ENCODE data around the gene ORC3. TPM values are rescaled to one million over a fixed set of nuclear protein-coding genes. Genes with fewer than 3 reads are reported as not detected.

Gene ORC3
- total RNA-seq, 1 experiment from 2014 or later: 33.8 TPM

DNA sequence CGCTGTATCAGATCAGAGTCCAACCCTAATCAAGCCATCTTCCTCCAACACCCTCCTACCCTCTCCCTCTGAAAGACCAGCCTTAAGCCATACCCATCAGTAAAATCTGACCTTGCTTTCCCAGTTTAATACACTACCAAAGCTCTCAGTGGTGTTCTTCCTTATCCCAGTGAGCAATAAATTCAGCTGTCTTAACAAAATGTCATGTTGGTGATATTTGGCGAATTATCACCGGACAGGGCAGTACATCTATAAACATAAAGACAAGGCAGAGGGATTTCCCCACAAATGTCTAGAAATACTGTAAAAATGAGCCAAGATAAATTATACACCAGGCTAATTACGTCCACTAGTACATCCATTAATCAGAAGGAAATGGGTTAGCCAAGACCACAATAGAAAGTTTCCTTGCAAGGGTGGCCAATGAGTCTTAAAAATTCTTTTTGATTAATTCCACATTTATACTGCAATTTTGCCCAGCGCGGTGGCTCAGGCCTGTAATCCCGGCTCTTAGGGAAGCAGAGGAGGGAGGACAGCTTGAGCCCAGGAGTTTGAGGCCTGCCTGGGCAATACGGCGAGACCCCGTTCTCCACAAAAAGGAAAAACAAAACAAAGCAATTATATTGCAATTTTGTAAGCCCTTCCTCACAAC, 1.1 kb upstream of the ORC3 start:
- DNase-seq: no peak
- peak overlapping the region; percentile 91 for H3K27ac Mint-ChIP-seq (ENCODE audit: unreplicated experiment)
- Histone ChIP-seq H3K36me3 (ENCODE audit: control insufficient read depth, insufficient read depth, low read length) (no peaks in the 10 kb centered on the region), H3K9me3 (no peaks in the 10 kb centered on the region), H3K27me3 (replicated peaks; ENCODE audit: control insufficient read depth, insufficient read depth, low read length) (no peaks in the 10 kb centered on the region), H3K4me3 (ENCODE audit: low read depth, low read length) (peak overlapping the region; percentile 73), H3K4me1 (peaks cover 24% of the 10 kb centered on the region)
- H3K4me1 Mint-ChIP-seq (ENCODE audit: low read depth, unreplicated experiment): peaks cover 15% of the 10 kb centered on the region
- peak overlapping the region; percentile 93 for H3K4me3 Mint-ChIP-seq (ENCODE audit: unreplicated experiment)
- CTCF ChIA-PET: interaction anchor here (0.7 to 0.8 kb wide), 2 partner anchors 99 to 522 kb away, joined by 4 to 5 read pairs; no protein-coding TSS in a partner anchor
- TF ChIP-seq, protein P1, sequence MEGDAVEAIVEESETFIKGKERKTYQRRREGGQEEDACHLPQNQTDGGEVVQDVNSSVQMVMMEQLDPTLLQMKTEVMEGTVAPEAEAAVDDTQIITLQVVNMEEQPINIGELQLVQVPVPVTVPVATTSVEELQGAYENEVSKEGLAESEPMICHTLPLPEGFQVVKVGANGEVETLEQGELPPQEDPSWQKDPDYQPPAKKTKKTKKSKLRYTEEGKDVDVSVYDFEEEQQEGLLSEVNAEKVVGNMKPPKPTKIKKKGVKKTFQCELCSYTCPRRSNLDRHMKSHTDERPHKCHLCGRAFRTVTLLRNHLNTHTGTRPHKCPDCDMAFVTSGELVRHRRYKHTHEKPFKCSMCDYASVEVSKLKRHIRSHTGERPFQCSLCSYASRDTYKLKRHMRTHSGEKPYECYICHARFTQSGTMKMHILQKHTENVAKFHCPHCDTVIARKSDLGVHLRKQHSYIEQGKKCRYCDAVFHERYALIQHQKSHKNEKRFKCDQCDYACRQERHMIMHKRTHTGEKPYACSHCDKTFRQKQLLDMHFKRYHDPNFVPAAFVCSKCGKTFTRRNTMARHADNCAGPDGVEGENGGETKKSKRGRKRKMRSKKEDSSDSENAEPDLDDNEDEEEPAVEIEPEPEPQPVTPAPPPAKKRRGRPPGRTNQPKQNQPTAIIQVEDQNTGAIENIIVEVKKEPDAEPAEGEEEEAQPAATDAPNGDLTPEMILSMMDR (IDR thresholded peaks at IDR 0.05; ENCODE audit: insufficient read depth in 1 of 2, low read depth in 1 of 2, low read length in 1 of 2, severe bottlenecking in 1 of 2, unreplicated experiment in 1 of 2): no peak
- H3K27me3 Mint-ChIP-seq (ENCODE audit: insufficient read depth, unreplicated experiment): no peaks in the 10 kb centered on the region
- intact Hi-C loops (cut with micrococcal nuclease; ENCODE audit: unreplicated experiment): no loop called here
- BruUV-seq (replicated peaks): no TSS peak
- peaks cover 15% of the 10 kb centered on the region for H3K36me3 Mint-ChIP-seq (ENCODE audit: insufficient read depth, unreplicated experiment)
- no peaks in the 10 kb centered on the region for H3K9me3 Mint-ChIP-seq (ENCODE audit: unreplicated experiment)
- POLR2A ChIA-PET: interaction anchor here (0.7 to 1.0 kb wide), 3 partner anchors 17 to 116 kb away, joined by 3 read pairs; partner anchors contain the start of gene AKIRIN2

- DNase-seq: no peak
- peaks cover 15% of the 10 kb centered on the region for H3K4me1 Mint-ChIP-seq (ENCODE audit: low read depth, unreplicated experiment)
- ChIA-PET POLR2A (interaction anchor here (0.5 kb wide), 1 partner anchor 111 kb away, joined by 3 read pairs; no protein-coding TSS in a partner anchor), CTCF (no interaction called here)
- H3K36me3 Mint-ChIP-seq (ENCODE audit: insufficient read depth, unreplicated experiment): peaks cover 15% of the 10 kb centered on the region
- H3K27me3 Mint-ChIP-seq (ENCODE audit: insufficient read depth, unreplicated experiment): no peaks in the 10 kb centered on the region
- no peaks in the 10 kb centered on the region for H3K9me3 Mint-ChIP-seq (ENCODE audit: unreplicated experiment)
- TF ChIP-seq, protein P1 (IDR thresholded peaks at IDR 0.05; ENCODE audit: insufficient read depth in 1 of 2, low read depth in 1 of 2, low read length in 1 of 2, severe bottlenecking in 1 of 2, unreplicated experiment in 1 of 2): no peak
- H3K4me1 ChIP-seq: peaks cover 18% of the 10 kb centered on the region
- H3K27me3 ChIP-seq (replicated peaks; ENCODE audit: control insufficient read depth, insufficient read depth, low read length): no peaks in the 10 kb centered on the region
- H3K27ac Mint-ChIP-seq (ENCODE audit: unreplicated experiment): peak overlapping the region; percentile 91
- H3K36me3 ChIP-seq (ENCODE audit: control insufficient read depth, insufficient read depth, low read length): no peaks in the 10 kb centered on the region
- BruUV-seq (replicated peaks): TSS peak; percentile 78
- peak overlapping the region; percentile 93 for H3K4me3 Mint-ChIP-seq (ENCODE audit: unreplicated experiment)
- intact Hi-C loops (cut with micrococcal nuclease; ENCODE audit: unreplicated experiment): loop anchor here (2.0 to 10.0 kb wide), 3 partner anchors 16 to 436 kb away; partner anchors contain the start of gene ZNF292
- no peaks in the 10 kb centered on the region for H3K9me3 ChIP-seq
- peak overlapping the region; percentile 73 for H3K4me3 ChIP-seq (ENCODE audit: low read depth, low read length)
Measured at GRCh38 chr6:87590417-87590880, 514 bp downstream of the ORC3 start.

DNA sequence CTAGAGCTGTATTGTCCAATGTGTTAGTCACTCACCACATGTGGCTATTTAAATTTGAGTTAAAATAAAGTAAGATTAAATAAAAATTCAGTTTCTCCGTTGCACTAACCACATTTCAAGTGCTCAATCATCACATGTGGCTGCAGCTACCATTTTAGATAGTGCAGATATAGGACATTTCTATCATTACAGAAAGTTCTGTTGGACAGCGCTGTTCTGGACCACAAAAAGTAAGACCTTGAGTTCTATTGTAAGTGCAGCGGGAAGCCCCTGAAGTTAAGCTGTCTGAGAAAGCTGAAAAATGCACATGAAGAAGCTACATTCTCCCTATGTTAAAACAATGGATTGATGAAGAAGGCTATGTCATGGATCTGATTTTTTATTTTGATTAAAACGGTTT, 1.1 kb downstream of the ORC3 start:
- peaks cover 18% of the 10 kb centered on the region for H3K4me1 ChIP-seq
- H3K9me3 ChIP-seq: no peaks in the 10 kb centered on the region
- no peaks in the 10 kb centered on the region for H3K9me3 Mint-ChIP-seq (ENCODE audit: unreplicated experiment)
- peak overlapping the region; percentile 93 for H3K4me3 Mint-ChIP-seq (ENCODE audit: unreplicated experiment)
- H3K27me3 ChIP-seq (replicated peaks; ENCODE audit: control insufficient read depth, insufficient read depth, low read length): no peaks in the 10 kb centered on the region
- no peaks in the 10 kb centered on the region for H3K36me3 ChIP-seq (ENCODE audit: control insufficient read depth, insufficient read depth, low read length)
- CTCF ChIA-PET: no interaction called here
- H3K4me1 Mint-ChIP-seq (ENCODE audit: low read depth, unreplicated experiment): peaks cover 15% of the 10 kb centered on the region
- intact Hi-C loops (cut with micrococcal nuclease; ENCODE audit: unreplicated experiment): loop anchor here (2.0 to 10.0 kb wide), 3 partner anchors 16 to 436 kb away; partner anchors contain the start of gene ZNF292
- H3K27ac Mint-ChIP-seq (ENCODE audit: unreplicated experiment): peak overlapping the region; percentile 91
- POLR2A ChIA-PET: interaction anchor here (0.5 kb wide), 1 partner anchor 110 kb away, joined by 3 read pairs; no protein-coding TSS in a partner anchor
- DNase-seq: no peak
- H3K27me3 Mint-ChIP-seq (ENCODE audit: insufficient read depth, unreplicated experiment): no peaks in the 10 kb centered on the region
- TF ChIP-seq, protein P1 (IDR thresholded peaks at IDR 0.05; ENCODE audit: insufficient read depth in 1 of 2, low read depth in 1 of 2, low read length in 1 of 2, severe bottlenecking in 1 of 2, unreplicated experiment in 1 of 2): no peak
- H3K4me3 ChIP-seq (ENCODE audit: low read depth, low read length): peak overlapping the region; percentile 73
- no TSS peak for BruUV-seq (replicated peaks)
- H3K36me3 Mint-ChIP-seq (ENCODE audit: insufficient read depth, unreplicated experiment): peaks cover 15% of the 10 kb centered on the region

All from Caco-2 (cell line).